RWPE2 (cell line): Measurements from ENCODE around the gene WLS.
A peak's percentile ranks its signal among the peaks of the same experiment; 100 is the strongest.

ENCODE experiments used
- ATAC-seq: fragments of 200-7000 bp; cut with Tn5 transposase; 3 replicates; pipeline ENCODE4 v1.9.1; 2021; ENCODE audit warnings: low read depth
- DNase-seq: peaks from one replicate; pipeline ENCODE4 v3.0.0-alpha.2; 2020; ENCODE audit warnings: low spot score
- H3K27ac ChIP-seq: fragments of 450-650 bp; 2 replicates; pipeline ENCODE4 v1.5.1; 2017; ENCODE audit warnings: mild to moderate bottlenecking; ENCODE audit not compliant: poor library complexity, severe bottlenecking
- H3K27me3 ChIP-seq: fragments of 250-450 bp; sonication (Bioruptor Pico); 2 replicates; pipeline ENCODE4 v1.5.1; 2021; ENCODE audit warnings: mild to moderate bottlenecking, moderate library complexity; ENCODE audit not compliant: insufficient read depth, poor library complexity, severe bottlenecking
- H3K36me3 ChIP-seq: fragments of 250-450 bp; sonication (Bioruptor Pico); 2 replicates; pipeline ENCODE4 v1.5.1; 2020; ENCODE audit warnings: low read depth, mild to moderate bottlenecking, moderate library complexity
- H3K4me1 ChIP-seq: fragments of 250-450 bp; sonication (Bioruptor Pico); 2 replicates; pipeline ENCODE4 v1.5.1; 2021; ENCODE audit warnings: mild to moderate bottlenecking, moderate library complexity; ENCODE audit not compliant: insufficient read depth, poor library complexity, severe bottlenecking
- H3K4me3 ChIP-seq: fragments of 250-450 bp; sonication (Bioruptor Pico); 2 replicates; pipeline ENCODE4 v1.5.1; 2021; ENCODE audit warnings: mild to moderate bottlenecking, moderate library complexity; ENCODE audit not compliant: severe bottlenecking
- H3K9me3 ChIP-seq: fragments of 250-450 bp; sonication (Bioruptor Pico); 2 replicates; pipeline ENCODE4 v1.5.1; 2021; ENCODE audit warnings: mild to moderate bottlenecking, moderate library complexity; ENCODE audit not compliant: severe bottlenecking
- CTCF ChIP-seq: fragments of 450-650 bp; IDR thresholded peaks from one replicate; pipeline ENCODE4 v1.5.1; 2017; ENCODE audit warnings: mild to moderate bottlenecking, moderate library complexity; ENCODE audit not compliant: poor library complexity, severe bottlenecking

The WLS gene

GRCh38 chr1:68206848-68207689 is 25.3 kb downstream of the WLS start:
- ATAC-seq, result peak; percentile 85
- no peak for DNase-seq
- Histone ChIP-seq H3K9me3 (no peaks in the 10 kb centered on the region), H3K27ac (peak overlapping the region; percentile 17), H3K36me3 (no peaks in the 10 kb centered on the region), H3K27me3 (no peaks in the 10 kb centered on the region), H3K4me1 (peaks cover 14% of the 10 kb centered on the region), H3K4me3 (no peak overlapping the region)
- no peak for TF ChIP-seq CTCF

- Histone ChIP-seq H3K27me3 (no peaks in the 10 kb centered on the region), H3K36me3 (no peaks in the 10 kb centered on the region), H3K27ac (no peak overlapping the region), H3K9me3 (no peaks in the 10 kb centered on the region), H3K4me3 (no peak overlapping the region), H3K4me1 (peaks cover 14% of the 10 kb centered on the region)
- ATAC-seq, result no peak
- TF ChIP-seq CTCF, result no peak
- DNase-seq, result no peak
These were observed 26.4 kb downstream of the WLS start for GRCh38 chr1:68205794-68206358.

GRCh38 chr1:68204977-68205630 is 27.2 kb downstream of the WLS start:
- no peak for TF ChIP-seq CTCF
- ATAC-seq (no peak), DNase-seq (no peak)
- no peak overlapping the region for H3K27ac ChIP-seq
- peaks cover 14% of the 10 kb centered on the region for H3K4me1 ChIP-seq
- H3K4me3 ChIP-seq, result no peak overlapping the region
- H3K27me3 ChIP-seq, result no peaks in the 10 kb centered on the region
- no peaks in the 10 kb centered on the region for H3K36me3 ChIP-seq
- no peaks in the 10 kb centered on the region for H3K9me3 ChIP-seq

GRCh38 chr1:68202239-68202832 is 30.0 kb downstream of the WLS start:
- no peak for TF ChIP-seq CTCF
- DNase-seq (no peak), ATAC-seq (no peak)
- no peak overlapping the region for H3K27ac ChIP-seq
- H3K27me3 ChIP-seq, result no peaks in the 10 kb centered on the region
- no peaks in the 10 kb centered on the region for H3K9me3 ChIP-seq
- no peaks in the 10 kb centered on the region for H3K36me3 ChIP-seq
- H3K4me3 ChIP-seq, result no peak overlapping the region
- H3K4me1 ChIP-seq, result peaks cover 31% of the 10 kb centered on the region
